ENCODE measurements around the gene VPS16. TPM values are rescaled to one million over a fixed set of nuclear protein-coding genes. Genes with fewer than 3 reads are reported as not detected.
"Not testable (repeated sequence)": the region's sequence is repeated elsewhere in the genome, so short reads cannot be mapped to it uniquely, and the experiment has no call there.

VPS16 gene
- total RNA-seq, 2 experiments from 2014 or later, result 47.0 to 55.2 TPM

- DNase-seq, result no peak
- peaks cover 31% of the 10 kb centered on the region for H3K36me3 Mint-ChIP-seq (ENCODE audit: low read depth)
- ChIA-PET CTCF (no interaction called here), POLR2A (no interaction called here)
- no peaks in the 10 kb centered on the region for H3K27me3 Mint-ChIP-seq (ENCODE audit: low read depth)
- no peak for ATAC-seq
- no peak overlapping the region for H3K4me3 Mint-ChIP-seq
- H3K27ac Mint-ChIP-seq, result no peak overlapping the region
- H3K9me3 Mint-ChIP-seq (ENCODE audit: insufficient read depth), result peaks cover 3% of the 10 kb centered on the region
- peaks cover 21% of the 10 kb centered on the region for H3K4me1 Mint-ChIP-seq (ENCODE audit: low read depth)
These were observed 50.8 kb downstream of the VPS16 start for GRCh38 chr20:2891343-2891742.

- POLR2A ChIA-PET, result no interaction called here
- CTCF ChIA-PET, result interaction anchor here (1.4 kb wide), 1 partner anchor 12 kb away, joined by 5 read pairs; no protein-coding TSS in a partner anchor
- Mint-ChIP-seq H3K36me3 (ENCODE audit: low read depth) (peaks cover 36% of the 10 kb centered on the region), H3K4me3 (no peak overlapping the region), H3K27ac (no peak overlapping the region), H3K27me3 (ENCODE audit: low read depth) (no peaks in the 10 kb centered on the region), H3K9me3 (ENCODE audit: insufficient read depth) (peaks cover 8% of the 10 kb centered on the region), H3K4me1 (ENCODE audit: low read depth) (peaks cover 19% of the 10 kb centered on the region)
- DNase-seq (no peak), ATAC-seq (no peak)
These were observed 51.8 kb downstream of the VPS16 start for GRCh38 chr20:2892376-2892775.

GRCh38 chr20:2894221-2894620 lies 53.7 kb downstream of the VPS16 start:
- DNase-seq (no peak), ATAC-seq (no peak)
- peaks cover 8% of the 10 kb centered on the region for H3K9me3 Mint-ChIP-seq (ENCODE audit: insufficient read depth)
- ChIA-PET CTCF (no interaction called here), POLR2A (no interaction called here)
- H3K27ac Mint-ChIP-seq, result no peak overlapping the region
- no peak overlapping the region for H3K4me3 Mint-ChIP-seq
- peaks cover 35% of the 10 kb centered on the region for H3K36me3 Mint-ChIP-seq (ENCODE audit: low read depth)
- H3K4me1 Mint-ChIP-seq (ENCODE audit: low read depth), result peaks cover 19% of the 10 kb centered on the region
- H3K27me3 Mint-ChIP-seq (ENCODE audit: low read depth), result no peaks in the 10 kb centered on the region

GRCh38 chr20:2895154-2895553 lies 54.6 kb downstream of the VPS16 start:
- H3K27me3 Mint-ChIP-seq (ENCODE audit: low read depth); ATAC-seq; H3K9me3 Mint-ChIP-seq (ENCODE audit: insufficient read depth); H3K4me3 Mint-ChIP-seq; DNase-seq; CTCF ChIA-PET; H3K27ac Mint-ChIP-seq; POLR2A ChIA-PET: not testable (repeated sequence)
- H3K36me3 Mint-ChIP-seq (ENCODE audit: low read depth), result peaks cover 37% of the 10 kb centered on the region
- peaks cover 24% of the 10 kb centered on the region for H3K4me1 Mint-ChIP-seq (ENCODE audit: low read depth)

GRCh38 chr20:2899243-2899642 lies 58.7 kb downstream of the VPS16 start:
- Mint-ChIP-seq H3K4me3 (no peak overlapping the region), H3K4me1 (ENCODE audit: low read depth) (peaks cover 29% of the 10 kb centered on the region), H3K27ac (no peak overlapping the region), H3K27me3 (ENCODE audit: low read depth) (no peaks in the 10 kb centered on the region), H3K36me3 (ENCODE audit: low read depth) (peaks cover 31% of the 10 kb centered on the region), H3K9me3 (ENCODE audit: insufficient read depth) (peaks cover 7% of the 10 kb centered on the region)
- POLR2A ChIA-PET, result interaction anchor here (0.6 kb wide), 1 partner anchor 17 kb away, joined by 3 read pairs; no protein-coding TSS in a partner anchor
- ATAC-seq (no peak), DNase-seq (no peak)
- CTCF ChIA-PET, result no interaction called here

- Mint-ChIP-seq H3K27me3 (ENCODE audit: low read depth) (no peaks in the 10 kb centered on the region), H3K4me1 (ENCODE audit: low read depth) (peaks cover 29% of the 10 kb centered on the region), H3K9me3 (ENCODE audit: insufficient read depth) (peaks cover 5% of the 10 kb centered on the region), H3K36me3 (ENCODE audit: low read depth) (peaks cover 30% of the 10 kb centered on the region), H3K4me3 (peak overlapping the region; percentile 42), H3K27ac (peak overlapping the region; percentile 53)
- POLR2A ChIA-PET, result no interaction called here
- ATAC-seq (no peak), DNase-seq (no peak)
- CTCF ChIA-PET, result interaction anchor here (0.6 to 2.0 kb wide), 5 partner anchors 12 to 381 kb away, joined by 3 to 5 read pairs (median 3); no protein-coding TSS in a partner anchor
These were observed 60.5 kb downstream of the VPS16 start for GRCh38 chr20:2900845-2901592.

GRCh38 chr20:2902291-2902690 lies 61.7 kb downstream of the VPS16 start:
- ChIA-PET CTCF (interaction anchor here (2.0 kb wide), 1 partner anchor 150 kb away, joined by 5 read pairs; no protein-coding TSS in a partner anchor), POLR2A (no interaction called here)

GRCh38 chr20:2902818-2903217 lies 62.3 kb downstream of the VPS16 start:
- no peak overlapping the region for H3K4me3 Mint-ChIP-seq
- H3K4me1 Mint-ChIP-seq (ENCODE audit: low read depth), result peaks cover 29% of the 10 kb centered on the region
- peaks cover 21% of the 10 kb centered on the region for H3K36me3 Mint-ChIP-seq (ENCODE audit: low read depth)
- DNase-seq (no peak), ATAC-seq (no peak)
- H3K27me3 Mint-ChIP-seq (ENCODE audit: low read depth), result no peaks in the 10 kb centered on the region
- ChIA-PET POLR2A (no interaction called here), CTCF (no interaction called here)
- no peaks in the 10 kb centered on the region for H3K9me3 Mint-ChIP-seq (ENCODE audit: insufficient read depth)
- no peak overlapping the region for H3K27ac Mint-ChIP-seq

More at GRCh38 chr20:2902291-2902690, 61.7 kb downstream of the VPS16 start:
- DNase-seq (no peak), ATAC-seq (no peak)
- no peaks in the 10 kb centered on the region for H3K27me3 Mint-ChIP-seq (ENCODE audit: low read depth)
- H3K36me3 Mint-ChIP-seq (ENCODE audit: low read depth), result peaks cover 21% of the 10 kb centered on the region
- peaks cover 29% of the 10 kb centered on the region for H3K4me1 Mint-ChIP-seq (ENCODE audit: low read depth)
- H3K4me3 Mint-ChIP-seq, result no peak overlapping the region
- H3K9me3 Mint-ChIP-seq (ENCODE audit: insufficient read depth), result no peaks in the 10 kb centered on the region
- no peak overlapping the region for H3K27ac Mint-ChIP-seq

GRCh38 chr20:2903686-2904085 lies 63.1 kb downstream of the VPS16 start:
- no peaks in the 10 kb centered on the region for H3K9me3 Mint-ChIP-seq (ENCODE audit: insufficient read depth)
- H3K4me3 Mint-ChIP-seq, result no peak overlapping the region
- no peak overlapping the region for H3K27ac Mint-ChIP-seq
- no peaks in the 10 kb centered on the region for H3K27me3 Mint-ChIP-seq (ENCODE audit: low read depth)
- no peak for DNase-seq
- ATAC-seq, result no peak
- POLR2A ChIA-PET, result interaction anchor here (0.6 kb wide), 1 partner anchor 141 kb away, joined by 4 read pairs; no protein-coding TSS in a partner anchor
- CTCF ChIA-PET, result no interaction called here
- peaks cover 23% of the 10 kb centered on the region for H3K36me3 Mint-ChIP-seq (ENCODE audit: low read depth)
- H3K4me1 Mint-ChIP-seq (ENCODE audit: low read depth), result peaks cover 28% of the 10 kb centered on the region

- ChIA-PET POLR2A (no interaction called here), CTCF (interaction anchor here (0.7 kb wide), 1 partner anchor 81 kb away, joined by 3 read pairs; no protein-coding TSS in a partner anchor)
- no peaks in the 10 kb centered on the region for H3K27me3 Mint-ChIP-seq (ENCODE audit: low read depth)
- no peak for ATAC-seq
- H3K9me3 Mint-ChIP-seq (ENCODE audit: insufficient read depth), result no peaks in the 10 kb centered on the region
- DNase-seq, result no peak
- H3K4me1 Mint-ChIP-seq (ENCODE audit: low read depth), result no peaks in the 10 kb centered on the region
- H3K36me3 Mint-ChIP-seq (ENCODE audit: low read depth), result peaks cover 17% of the 10 kb centered on the region
- no peak overlapping the region for H3K4me3 Mint-ChIP-seq
- H3K27ac Mint-ChIP-seq, result no peak overlapping the region
These were observed 67.0 kb downstream of the VPS16 start for GRCh38 chr20:2907519-2907918.

GRCh38 chr20:2909953-2910352 lies 69.4 kb downstream of the VPS16 start:
- CTCF ChIA-PET, result no interaction called here
- ATAC-seq (no peak), DNase-seq (no peak)
- POLR2A ChIA-PET, result no interaction called here
- Mint-ChIP-seq H3K36me3 (ENCODE audit: low read depth) (peaks cover 11% of the 10 kb centered on the region), H3K4me3 (no peak overlapping the region), H3K27ac (no peak overlapping the region), H3K27me3 (ENCODE audit: low read depth) (no peaks in the 10 kb centered on the region), H3K4me1 (ENCODE audit: low read depth) (no peaks in the 10 kb centered on the region), H3K9me3 (ENCODE audit: insufficient read depth) (no peaks in the 10 kb centered on the region)

GRCh38 chr20:2911200-2911599 lies 70.7 kb downstream of the VPS16 start:
- DNase-seq, result no peak
- Mint-ChIP-seq H3K27ac (no peak overlapping the region), H3K4me1 (ENCODE audit: low read depth) (no peaks in the 10 kb centered on the region), H3K4me3 (no peak overlapping the region), H3K36me3 (ENCODE audit: low read depth) (peaks cover 9% of the 10 kb centered on the region), H3K9me3 (ENCODE audit: insufficient read depth) (no peaks in the 10 kb centered on the region), H3K27me3 (ENCODE audit: low read depth) (no peaks in the 10 kb centered on the region)
- ChIA-PET POLR2A (no interaction called here), CTCF (no interaction called here)
- no peak for ATAC-seq

Measured in activated CD8-positive, alpha-beta T cell treated with anti-CD3 and anti-CD28 coated beads, Interleukin-2, amount 10 ng/mL, durations not matched to agents 7 days and 5 days (primary cell).